Ramos (cell line): ENCODE measurements around the gene AKAIN1.

ENCODE experiments used
- in situ Hi-C: fragments of 300-500 bp; cut with MboI; formaldehyde crosslinking; loops from one replicate; pipeline ENCODE4 v1.14.3; 2022; ENCODE audit warnings: low sequenced_read_pairs; ENCODE audit not compliant: unreplicated experiment

The AKAIN1 gene

GRCh38 chr18:5164903-5165302, 32.2 kb downstream of the AKAIN1 start:
- in situ Hi-C loops = no loop called here

- in situ Hi-C loops = no loop called here
Observed at GRCh38 chr18:5162111-5162510, 34.9 kb downstream of the AKAIN1 start.

- in situ Hi-C loops = no loop called here
Observed at GRCh38 chr18:5159080-5159479, 38.0 kb downstream of the AKAIN1 start.

- in situ Hi-C loops = no loop called here
Observed at GRCh38 chr18:5158587-5158986, 38.5 kb downstream of the AKAIN1 start.

DNA sequence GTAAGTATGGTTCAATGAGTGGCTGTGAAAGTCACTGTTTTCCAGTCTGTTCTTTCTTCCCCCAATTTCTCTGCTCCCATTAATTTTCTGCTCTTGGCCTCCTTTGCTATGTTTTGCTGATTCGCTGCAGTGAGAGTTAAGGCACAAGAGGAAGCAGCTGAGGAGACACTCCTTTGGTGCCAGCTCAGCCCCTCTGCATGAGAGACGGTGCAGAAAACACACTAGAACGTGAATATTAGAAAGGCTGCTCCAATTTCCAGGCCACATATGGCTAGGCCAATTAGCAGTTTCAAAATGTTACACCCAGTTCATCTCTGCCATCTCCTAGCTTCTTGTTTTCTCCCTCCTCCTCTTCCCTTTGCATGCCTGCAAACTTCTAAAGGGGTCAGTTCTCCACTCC, 38.9 kb downstream of the AKAIN1 start:
- in situ Hi-C loops = no loop called here

- in situ Hi-C loops = no loop called here
Observed at GRCh38 chr18:5155907-5156287, 41.2 kb downstream of the AKAIN1 start.

DNA sequence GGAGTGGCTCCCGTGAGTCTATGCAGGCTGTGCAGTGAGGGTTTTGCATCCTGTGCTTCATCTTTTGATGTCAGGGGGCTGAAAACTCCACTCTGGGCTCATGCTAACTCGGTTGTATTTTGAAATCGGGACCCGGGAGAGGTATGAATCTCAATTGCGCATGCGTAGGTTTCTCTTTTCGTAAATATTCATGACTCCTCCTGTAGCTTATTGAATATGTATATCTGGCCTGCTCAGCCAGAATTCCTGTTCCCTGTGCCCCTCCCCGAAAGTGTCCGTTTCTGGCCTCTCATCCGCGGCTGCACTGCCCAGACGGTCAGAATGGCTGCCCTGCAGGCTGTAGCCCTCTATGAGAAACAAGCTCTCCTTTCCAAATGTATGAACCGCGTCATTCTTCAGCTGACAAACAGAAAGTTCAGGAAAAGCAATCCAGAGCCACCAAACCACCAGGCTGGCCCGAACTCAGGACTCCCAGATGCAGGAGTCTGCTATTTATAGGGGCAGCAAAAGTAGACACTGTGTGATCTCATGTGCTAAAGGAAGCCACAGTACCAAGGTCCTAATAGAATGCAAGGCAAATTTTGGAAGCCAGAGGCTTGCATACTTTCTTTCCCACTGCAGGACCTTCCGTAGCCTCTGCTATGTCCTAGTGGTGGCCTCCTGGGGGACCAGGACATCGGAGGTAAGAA, 41.7 kb downstream of the AKAIN1 start:
- in situ Hi-C loops = no loop called here

DNA sequence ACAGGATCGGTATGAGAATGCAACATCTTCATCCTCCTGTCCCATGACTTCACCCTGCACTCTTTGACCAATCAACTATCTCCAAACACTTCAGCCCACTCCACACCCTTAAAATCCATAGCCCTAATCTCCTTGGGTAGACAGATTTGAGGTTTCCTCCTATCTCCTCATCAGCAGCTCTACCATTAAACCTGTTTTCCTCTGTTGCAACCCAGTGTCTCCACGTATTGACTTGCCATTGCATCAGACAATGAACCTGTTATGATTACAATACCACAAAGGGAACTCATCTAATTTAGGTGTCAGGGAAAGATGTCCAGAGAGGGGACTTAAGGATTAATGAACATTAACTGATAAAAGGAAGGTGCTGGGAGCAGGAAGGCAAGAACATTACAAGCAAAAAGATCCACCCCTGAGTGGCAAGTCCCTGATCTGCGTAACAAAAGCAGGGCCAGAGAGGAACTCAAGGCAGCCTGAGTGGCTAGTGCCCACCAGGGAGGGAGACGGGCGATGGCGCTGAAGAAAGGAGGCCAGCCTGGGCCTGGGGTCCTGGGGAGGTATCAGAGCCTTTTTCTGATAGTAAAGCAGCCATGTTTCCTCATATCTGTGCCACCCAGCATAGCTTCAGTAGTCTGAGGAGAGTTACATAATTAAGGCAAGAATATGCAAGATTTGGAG, 44.6 kb downstream of the AKAIN1 start:
- in situ Hi-C loops = no loop called here

DNA sequence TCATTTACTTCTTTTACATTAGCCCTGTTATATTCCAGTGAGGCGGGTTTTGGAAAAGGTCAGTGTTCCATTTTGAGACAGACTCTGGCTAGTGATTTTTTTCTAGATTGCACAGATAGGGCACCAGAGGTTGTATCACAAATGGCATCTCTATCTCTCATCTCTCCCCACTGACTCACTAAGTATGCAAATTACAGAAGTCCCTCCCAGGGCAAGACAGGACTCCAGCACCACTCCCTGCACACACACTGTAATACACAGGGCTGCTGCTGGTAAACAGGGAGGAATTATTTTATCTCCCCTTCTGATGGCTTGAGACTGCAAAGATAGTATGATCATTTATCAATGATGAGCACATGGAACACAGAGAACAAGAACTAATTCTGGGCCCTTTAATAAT, 46.2 kb downstream of the AKAIN1 start:
- in situ Hi-C loops = no loop called here

DNA sequence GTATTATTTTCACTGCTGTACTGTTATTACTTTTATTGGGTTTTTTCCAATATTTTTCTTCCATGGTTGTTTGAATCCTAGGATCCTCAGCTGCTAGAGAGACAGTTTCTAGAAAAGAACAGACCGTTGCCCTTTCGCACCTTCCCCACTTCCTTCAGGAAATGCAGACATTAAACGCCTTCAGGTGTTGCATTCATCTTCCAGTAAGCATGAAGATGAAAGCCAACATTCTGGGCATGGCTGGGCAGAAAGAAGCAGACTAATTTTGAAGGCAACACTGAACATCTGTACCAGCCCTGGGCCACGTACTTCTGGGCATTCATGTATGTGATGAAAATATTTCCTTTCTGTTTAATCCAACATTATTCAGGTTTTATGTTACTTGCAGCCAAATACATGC, 51.0 kb downstream of the AKAIN1 start:
- in situ Hi-C loops = no loop called here

- in situ Hi-C loops = no loop called here
Observed at GRCh38 chr18:5145168-5145825, 51.8 kb downstream of the AKAIN1 start.

DNA sequence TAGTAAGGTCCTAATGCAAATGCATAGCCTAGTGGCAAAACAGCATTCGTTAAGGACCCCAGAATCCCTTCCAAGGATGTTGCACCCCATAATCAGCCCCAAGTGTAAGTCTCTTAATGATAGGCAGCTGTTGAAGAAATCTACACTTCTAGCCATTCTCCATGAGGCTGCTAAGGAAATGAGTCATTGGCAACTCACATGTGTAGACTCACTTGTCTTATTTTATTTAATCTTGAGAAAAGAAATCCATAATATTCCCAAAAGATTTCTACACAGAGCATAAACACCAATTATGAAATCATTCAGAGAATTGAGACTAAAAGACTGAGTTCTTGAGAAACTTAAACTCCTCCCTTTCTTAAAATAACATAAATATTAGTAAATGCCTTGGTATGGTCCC, 52.4 kb downstream of the AKAIN1 start:
- in situ Hi-C loops = no loop called here

GRCh38 chr18:5142859-5143258, 54.2 kb downstream of the AKAIN1 start:
- in situ Hi-C loops = no loop called here

DNA sequence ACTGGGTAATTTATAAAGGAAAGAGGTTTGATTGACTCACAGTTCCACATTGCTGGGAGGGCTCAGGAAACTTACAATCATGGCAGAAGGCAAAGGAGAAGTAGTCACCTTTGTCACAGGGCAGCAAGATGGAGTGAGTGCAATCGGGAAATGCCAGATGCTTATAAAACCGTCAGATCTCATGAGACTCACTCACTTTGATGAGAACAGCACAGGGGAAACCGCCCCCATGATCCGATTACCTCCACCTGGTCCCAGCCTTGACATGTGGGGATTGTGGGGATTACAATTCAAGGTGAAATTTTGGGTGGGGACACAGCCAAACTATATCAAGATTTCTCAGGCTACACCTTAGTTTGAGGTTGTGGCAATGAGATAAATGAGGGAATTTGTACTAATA, 54.9 kb downstream of the AKAIN1 start:
- in situ Hi-C loops = no loop called here

- in situ Hi-C loops = no loop called here
Observed at GRCh38 chr18:5137261-5137660, 59.8 kb downstream of the AKAIN1 start.

- in situ Hi-C loops = no loop called here
Observed at GRCh38 chr18:5132987-5133386, 64.1 kb downstream of the AKAIN1 start.

- in situ Hi-C loops = loop anchor here (25.0 kb wide), 1 partner anchor 90 kb away; no protein-coding TSS in a partner anchor
Observed at GRCh38 chr18:5122272-5122671, 74.8 kb downstream of the AKAIN1 start.

- in situ Hi-C loops = loop anchor here (25.0 kb wide), 1 partner anchor 102 kb away; no protein-coding TSS in a partner anchor
Observed at GRCh38 chr18:5110266-5110665, 86.8 kb downstream of the AKAIN1 start.

GRCh38 chr18:5107988-5108387, 89.1 kb downstream of the AKAIN1 start:
- in situ Hi-C loops = loop anchor here (25.0 kb wide), 1 partner anchor 104 kb away; no protein-coding TSS in a partner anchor

DNA sequence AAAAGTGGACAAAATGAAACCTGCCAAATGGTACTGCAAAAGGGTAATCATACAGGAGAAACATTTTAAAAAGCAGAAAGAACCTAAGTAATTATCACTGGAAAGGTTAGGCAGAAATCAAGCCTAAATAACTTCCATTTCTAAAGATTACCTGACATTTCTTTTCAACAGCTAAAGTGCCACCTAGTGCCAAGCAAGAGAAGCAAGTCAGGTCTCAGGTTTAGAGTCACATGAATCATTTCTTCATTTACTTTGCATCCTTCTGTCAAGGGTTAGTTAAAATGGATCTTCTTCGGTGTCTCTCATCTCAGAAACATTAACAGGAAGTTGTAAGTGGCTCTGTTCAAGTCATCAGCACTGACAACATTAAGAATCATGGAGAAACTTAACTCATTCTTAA, 90.3 kb downstream of the AKAIN1 start:
- in situ Hi-C loops = loop anchor here (25.0 kb wide), 1 partner anchor 106 kb away; no protein-coding TSS in a partner anchor

GRCh38 chr18:5104246-5104645, 92.8 kb downstream of the AKAIN1 start:
- in situ Hi-C loops = loop anchor here (25.0 kb wide), 1 partner anchor 108 kb away; no protein-coding TSS in a partner anchor
